Ovary (tissue), 9 donors: ENCODE data around the gene FRMD4A. TPM values are rescaled to one million over a fixed set of nuclear protein-coding genes. Genes with fewer than 3 reads are reported as not detected.

Experiments
- DNase-seq, 5 donors: peaks; one replicate each; pipeline ENCODE4 v3.0.0-alpha.2; 2019 to 2020
- H3K27ac ChIP-seq, 2 donors: fragments of 200-600 bp; one replicate each; pipeline versions ENCODE4 v1.5.1 to v1.8.0; 2019 to 2022
- H3K27me3 ChIP-seq: fragments of 200-600 bp; one replicate; pipeline ENCODE4 v1.8.0; 2022
- H3K36me3 ChIP-seq: fragments of 200-600 bp; sonication (generic); one replicate; pipeline ENCODE4 v1.5.1; 2019
- H3K4me1 ChIP-seq: one replicate; pipeline ENCODE4 v1.8.1; 2013; ENCODE audit warnings: mild to moderate bottlenecking, moderate library complexity; ENCODE audit not compliant: insufficient read depth
- H3K4me3 ChIP-seq: fragments of 200-600 bp; sonication (generic); one replicate; pipeline ENCODE4 v1.5.1; 2017
- H3K9me3 ChIP-seq, 2 donors: fragments of 200-600 bp in 1 of 2; sonication (generic) in 1 of 2; one replicate each; pipeline versions ENCODE4 v1.5.1 to v1.8.1; 2013 to 2019; ENCODE audit warnings: mild to moderate bottlenecking in 1 of 2, moderate library complexity in 1 of 2
- EP300 ChIP-seq: sonication (generic); formaldehyde crosslinking; IDR thresholded peaks from one replicate; pipeline ENCODE4 v1.6.1; 2017; ENCODE audit warnings: antibody characterized with exemption
- POLR2A ChIP-seq: fragments of 450-650 bp; IDR thresholded peaks from one replicate; pipeline ENCODE4 v1.6.1; 2017; ENCODE audit warnings: antibody characterized with exemption, mild to moderate bottlenecking, moderate library complexity
- WGBS, 3 donors: extraction: QIAGEN DNeasy Blood & Tissue Kit in 1 of 3; methylation state at CpG; one replicate each; pipeline versions ENCODE4 v1.1.5 to v1.1.7; 2013 to 2017; 5-methylcytosine and 5-hydroxymethylcytosine counted together
- intact Hi-C, 4 donors: fragments of 100-400 bp; cut with DNase I; formaldehyde crosslinking; loops; one replicate each; pipeline versions ENCODE4 v1.11.0 to v1.15.1; 2022 to 2023
- polyA plus RNA-seq, 2 donors: library from polyadenylated mRNA; stranded (reverse); fragments of 200-250 nt in 1 of 2; fragments of 350-450 nt in 1 of 2; fragmentation: Illumina TruSeq in 1 of 2; extraction: RNeasy Lipid Tissue Mini Kit (QIAGEN cat#74804) in 1 of 2; gene quantifications; one replicate each; pipeline ENCODE4 v1.2.3, GENCODE V29; 2013 to 2014
- total RNA-seq, 7 donors: library from RNA; depleted of rRNA in 2 of 7; stranded (reverse); fragments of >200 nt in 2 of 7; fragmentation: NEBNext Ultra II Directional in 3 of 7; extraction: Animal tissue kit (Norgen Biotek cat#: 25700) in 3 of 7; gene quantifications; one replicate each; pipeline versions ENCODE4 v1.1.0 to v1.2.4, GENCODE V29; 2016 to 2023
- TF ChIP-seq, protein P1 (sequence below), 3 donors: fragments of 450-650 bp in 2 of 3; fragments of 200-600 bp in 1 of 3; IDR thresholded peaks; one replicate each; pipeline versions ENCODE4 v1.5.1 to v1.8.0; 2016 to 2022; ENCODE audit warnings: antibody characterized with exemption in 3 of 3, mild to moderate bottlenecking in 1 of 3
- donor health status: DM: no; HTN: no; CAD: no; lungs with moderate emphysema.
- donor health status: DM: no; HTN: no; CAD: no.
- donor health status: Bipolar disorder and iron deficiency.
- donor health status: DM: yes; HTN: yes; CAD: no.
- donor health status: DM: no; HTN: no; CAD: no.
- donor health status: DM: yes; HTN: yes; CAD: no.

The FRMD4A gene
- total and polyA plus RNA-seq, 9 donors, result 5.5 to 24.7 (median 11.3) TPM

DNA sequence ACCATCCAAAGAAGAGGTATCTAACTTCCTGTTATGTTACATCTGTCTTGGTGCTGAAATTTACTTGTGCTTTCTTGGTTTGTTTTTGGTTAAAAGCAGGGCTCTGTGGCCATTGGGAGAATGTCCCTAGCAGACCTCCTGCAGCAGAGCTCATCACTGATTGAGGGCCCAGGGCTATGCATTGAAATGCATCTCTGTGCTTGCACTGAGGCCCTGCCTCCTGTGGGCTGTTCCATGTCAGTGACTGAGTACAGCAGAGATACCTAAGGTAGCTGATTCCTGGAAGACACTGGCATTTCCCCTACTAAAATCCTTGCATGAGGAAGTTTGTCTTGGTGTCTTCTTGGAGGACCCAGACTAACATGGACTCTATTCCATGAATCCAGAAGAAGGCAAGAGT, 213.9 kb downstream of the FRMD4A start:
- H3K4me1 ChIP-seq, result no peaks in the 10 kb centered on the region
- H3K36me3 ChIP-seq, result no peaks in the 10 kb centered on the region
- no peak for DNase-seq
- no peak overlapping the region for H3K27ac ChIP-seq
- no peak for TF ChIP-seq EP300
- TF ChIP-seq, protein P1, sequence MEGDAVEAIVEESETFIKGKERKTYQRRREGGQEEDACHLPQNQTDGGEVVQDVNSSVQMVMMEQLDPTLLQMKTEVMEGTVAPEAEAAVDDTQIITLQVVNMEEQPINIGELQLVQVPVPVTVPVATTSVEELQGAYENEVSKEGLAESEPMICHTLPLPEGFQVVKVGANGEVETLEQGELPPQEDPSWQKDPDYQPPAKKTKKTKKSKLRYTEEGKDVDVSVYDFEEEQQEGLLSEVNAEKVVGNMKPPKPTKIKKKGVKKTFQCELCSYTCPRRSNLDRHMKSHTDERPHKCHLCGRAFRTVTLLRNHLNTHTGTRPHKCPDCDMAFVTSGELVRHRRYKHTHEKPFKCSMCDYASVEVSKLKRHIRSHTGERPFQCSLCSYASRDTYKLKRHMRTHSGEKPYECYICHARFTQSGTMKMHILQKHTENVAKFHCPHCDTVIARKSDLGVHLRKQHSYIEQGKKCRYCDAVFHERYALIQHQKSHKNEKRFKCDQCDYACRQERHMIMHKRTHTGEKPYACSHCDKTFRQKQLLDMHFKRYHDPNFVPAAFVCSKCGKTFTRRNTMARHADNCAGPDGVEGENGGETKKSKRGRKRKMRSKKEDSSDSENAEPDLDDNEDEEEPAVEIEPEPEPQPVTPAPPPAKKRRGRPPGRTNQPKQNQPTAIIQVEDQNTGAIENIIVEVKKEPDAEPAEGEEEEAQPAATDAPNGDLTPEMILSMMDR (IDR thresholded peaks at IDR 0.05), result no peak
- no peak for TF ChIP-seq POLR2A
- H3K27me3 ChIP-seq, result no peaks in the 10 kb centered on the region
- no peak overlapping the region for H3K4me3 ChIP-seq
- intact Hi-C loops, result no loop called here
- H3K9me3 ChIP-seq, result no peaks in the 10 kb centered on the region

- H3K36me3 ChIP-seq, result no peaks in the 10 kb centered on the region
- no peaks in the 10 kb centered on the region for H3K4me1 ChIP-seq
- TF ChIP-seq POLR2A, result no peak
- TF ChIP-seq, protein P1 (IDR thresholded peaks at IDR 0.05), result no peak
- no peak for TF ChIP-seq EP300
- H3K27me3 ChIP-seq, result no peaks in the 10 kb centered on the region
- intact Hi-C loops, result no loop called here
- H3K27ac ChIP-seq, result no peak overlapping the region
- 86 to 94% (median 91%) methylated on average over 8 of the region's 8 CpGs for WGBS, 3 donors
- DNase-seq, result no peak
- H3K4me3 ChIP-seq, result no peak overlapping the region
- no peaks in the 10 kb centered on the region for H3K9me3 ChIP-seq
Observed at GRCh38 chr10:14116021-14116420, 214.7 kb downstream of the FRMD4A start.

- TF ChIP-seq, protein P1 (IDR thresholded peaks at IDR 0.05), result no peak
- no peak for TF ChIP-seq POLR2A
- TF ChIP-seq EP300, result no peak
- Histone ChIP-seq H3K9me3 (no peaks in the 10 kb centered on the region), H3K27me3 (no peaks in the 10 kb centered on the region), H3K36me3 (no peaks in the 10 kb centered on the region), H3K4me3 (no peak overlapping the region), H3K4me1 (no peaks in the 10 kb centered on the region), H3K27ac (no peak overlapping the region)
- DNase-seq, result no peak
- intact Hi-C loops, result no loop called here
- 90 to 92% (median 92%) methylated on average over 2 of the region's 2 CpGs for WGBS, 3 donors
Observed at GRCh38 chr10:14114791-14115190, 215.9 kb downstream of the FRMD4A start.

GRCh38 chr10:14112056-14112455, 218.7 kb downstream of the FRMD4A start:
- WGBS, 3 donors, result 77 to 84% (median 81%) methylated on average over 5 of the region's 5 CpGs
- H3K36me3 ChIP-seq, result no peaks in the 10 kb centered on the region
- H3K4me1 ChIP-seq, result no peaks in the 10 kb centered on the region
- TF ChIP-seq POLR2A, result no peak
- H3K27ac ChIP-seq, result no peak overlapping the region
- no peak overlapping the region for H3K4me3 ChIP-seq
- H3K9me3 ChIP-seq, result no peaks in the 10 kb centered on the region
- DNase-seq, result no peak
- intact Hi-C loops, result no loop called here
- no peaks in the 10 kb centered on the region for H3K27me3 ChIP-seq

DNA sequence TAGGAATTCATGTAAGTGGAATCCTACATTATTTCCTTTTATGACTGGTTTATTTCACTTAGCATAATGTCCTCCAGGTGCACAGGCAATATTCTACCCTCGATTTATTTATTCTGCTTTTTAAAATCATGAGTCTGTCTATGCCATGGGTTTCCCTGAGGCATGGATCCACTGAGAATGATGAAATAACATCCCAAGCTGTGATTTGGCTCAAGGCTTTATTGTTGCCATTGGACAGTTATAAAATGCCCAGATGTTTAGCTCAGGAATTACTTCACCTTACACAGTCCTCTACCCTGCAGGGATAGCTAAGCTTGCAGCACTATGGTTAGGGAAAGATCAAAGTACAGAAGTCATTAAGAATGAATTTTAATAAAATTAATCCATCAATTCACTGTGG, 219.5 kb downstream of the FRMD4A start:
- intact Hi-C loops, result no loop called here
- H3K27me3 ChIP-seq, result no peaks in the 10 kb centered on the region
- DNase-seq, result no peak
- no peaks in the 10 kb centered on the region for H3K36me3 ChIP-seq
- TF ChIP-seq, protein P1 (IDR thresholded peaks at IDR 0.05), result no peak
- TF ChIP-seq EP300 (no peak), POLR2A (no peak)
- H3K27ac ChIP-seq, result no peak overlapping the region
- no peaks in the 10 kb centered on the region for H3K4me1 ChIP-seq
- H3K9me3 ChIP-seq, result no peaks in the 10 kb centered on the region
- WGBS, 3 donors, result 46 to 80% (median 58%) methylated on average over 1 of the region's 1 CpG
- no peak overlapping the region for H3K4me3 ChIP-seq
